ENCODE measurements around the gene BANP. TPM values are rescaled to one million over a fixed set of nuclear protein-coding genes. Genes with fewer than 3 reads are reported as not detected.
A peak's percentile ranks its signal among the peaks of the same experiment; 100 is the strongest.

The BANP gene
- total and polyA plus RNA-seq, 2 of the 8 experiments (the other 6 are each of a cell fraction or from before 2014, with no cell fraction given) = 25.8 to 39.8 TPM

GRCh38 chr16:87924811-87925670 is 26.2 kb upstream of the BANP start:
- WGBS, 2 experiments (ENCODE audit: extremely low coverage in 1 of 2, insufficient coverage in 1 of 2, insufficient read length in 1 of 2, insufficient replicate concordance in 2 of 2, low coverage in 1 of 2, low lambda C conversion rate in 2 of 2, missing lambda C conversion rate in 1 of 2) = 86% methylated on average over 26 of the region's 26 CpGs; no CpG with 5 or more reads in 1 of the 2 experiments
- Histone ChIP-seq H3K9me3 (ENCODE audit: insufficient read depth in 2 of 2, low read depth in 1 of 2, low read length in 1 of 2) (no peaks in the 10 kb centered on the region), H3K36me3 (ENCODE audit: control insufficient read depth in 2 of 4, insufficient read depth in 4 of 4, low read length in 3 of 4) (no peaks in the 10 kb centered on the region), H3K18ac (ENCODE audit: extremely low read depth, low read length) (no peak overlapping the region; the same call in 1 of the 2 replicates), H3K23me2 (ENCODE audit: low read depth, low read length) (no peaks in the 10 kb centered on the region), H2AK5ac (ENCODE audit: low read depth, low read length) (no peak overlapping the region), H3K27me3 (replicated peaks in 1 of 4; ENCODE audit: control insufficient read depth in 3 of 4, extremely low read depth in 1 of 4, insufficient read depth in 3 of 4, low read length in 3 of 4) (no peaks in the 10 kb centered on the region), H2BK20ac (ENCODE audit: low read length) (0 out of 2 replicates have a peak overlapping the region, but pooled peaks have one; percentile 61), H2BK5ac (ENCODE audit: low read depth, low read length) (peak overlapping the region; percentile 12; the same call in 1 of the 2 replicates), H3K4ac (replicated peaks; ENCODE audit: insufficient read length, low read depth, low read length) (no peak overlapping the region), H3K14ac (ENCODE audit: insufficient read length) (no peak overlapping the region), H4K5ac (ENCODE audit: insufficient read length, low read depth, low read length) (no peak overlapping the region), H3K79me1 (ENCODE audit: low read depth, low read length) (no peaks in the 10 kb centered on the region), H3K23ac (ENCODE audit: insufficient read length) (no peak overlapping the region), H3K79me2 (ENCODE audit: control insufficient read depth in 1 of 2, insufficient read depth in 2 of 2, low read length in 2 of 2) (no peaks in the 10 kb centered on the region), H3K4me3 (ENCODE audit: extremely low read depth in 1 of 4, insufficient read depth in 2 of 4, low read depth in 3 of 4, low read length in 4 of 4) (no peak overlapping the region), H4K20me1 (replicated peaks in 1 of 2; ENCODE audit: control insufficient read depth in 1 of 2, insufficient read depth in 2 of 2, low read length in 2 of 2) (no peaks in the 10 kb centered on the region), H3K4me2 (ENCODE audit: insufficient read depth in 1 of 2, low read depth in 2 of 2, low read length in 2 of 2) (no peak overlapping the region), H3K4me1 (replicated peaks in 1 of 4; ENCODE audit: control insufficient read depth in 3 of 4, insufficient read depth in 4 of 4, low read length in 3 of 4) (peaks cover 0 to 18% (median 3%) of the 10 kb centered on the region in 4 experiments; a peak in 5 of 7 replicates), H3K9ac (replicated peaks in 1 of 4; ENCODE audit: extremely low read depth in 1 of 4, low read depth in 3 of 4, low read length in 3 of 4) (no peak overlapping the region), H2BK12ac (ENCODE audit: low read depth, low read length) (peak overlapping the region; percentile 39; the same call in 1 of the 2 replicates), H2BK15ac (ENCODE audit: low read length) (no peak overlapping the region), H4K8ac (ENCODE audit: extremely low read depth, insufficient read depth, low read length) (peak overlapping the region; percentile 22; the same call in 1 of the 2 replicates), H3K27ac (ENCODE audit: low read depth, low read length) (no peak overlapping the region), H3K56ac (replicated peaks; ENCODE audit: insufficient read length, low read depth, low read length) (no peak overlapping the region), H2BK120ac (replicated peaks; ENCODE audit: low read depth, low read length) (no peak overlapping the region), H2AFZ (ENCODE audit: low read length) (no peak overlapping the region; the same call in 1 of the 2 replicates), H4K91ac (replicated peaks; ENCODE audit: insufficient read length, low read length) (peak overlapping the region; percentile 80)
- DNase-seq (ENCODE audit: low read depth in 1 of 2, low spot score in 2 of 2) = no peak
- POLR2A ChIA-PET (ENCODE audit: partially characterized antibody) = interaction anchor here (1.0 to 1.1 kb wide), 2 partner anchors 48 to 146 kb away, joined by 3 to 4 read pairs; no protein-coding TSS in a partner anchor
- CTCF ChIA-PET (ENCODE audit: partially characterized antibody) = interaction anchor here (0.5 to 4.4 kb wide), 13 partner anchors 9 to 181 kb away, joined by 3 to 24 read pairs (median 3); no protein-coding TSS in a partner anchor
- no peak for FAIRE-seq
- TF ChIP-seq CREB1 (IDR thresholded peaks at IDR 0.05) (no peak), EGR1 (IDR thresholded peaks at IDR 0.05; ENCODE audit: borderline replicate concordance, low read depth, low read length) (no peak), EP300 (IDR thresholded peaks at IDR 0.05; ENCODE audit: borderline replicate concordance in 1 of 2, low read depth in 2 of 2, low read length in 2 of 2) (no peak)
